ENCODE data around the gene ADH6. TPM values are rescaled to one million over a fixed set of nuclear protein-coding genes. Genes with fewer than 3 reads are reported as not detected.

The ADH6 gene
- total and polyA plus RNA-seq, 2 of the 8 experiments (the other 6 are each of a cell fraction or from before 2014, with no cell fraction given): not detected

DNA sequence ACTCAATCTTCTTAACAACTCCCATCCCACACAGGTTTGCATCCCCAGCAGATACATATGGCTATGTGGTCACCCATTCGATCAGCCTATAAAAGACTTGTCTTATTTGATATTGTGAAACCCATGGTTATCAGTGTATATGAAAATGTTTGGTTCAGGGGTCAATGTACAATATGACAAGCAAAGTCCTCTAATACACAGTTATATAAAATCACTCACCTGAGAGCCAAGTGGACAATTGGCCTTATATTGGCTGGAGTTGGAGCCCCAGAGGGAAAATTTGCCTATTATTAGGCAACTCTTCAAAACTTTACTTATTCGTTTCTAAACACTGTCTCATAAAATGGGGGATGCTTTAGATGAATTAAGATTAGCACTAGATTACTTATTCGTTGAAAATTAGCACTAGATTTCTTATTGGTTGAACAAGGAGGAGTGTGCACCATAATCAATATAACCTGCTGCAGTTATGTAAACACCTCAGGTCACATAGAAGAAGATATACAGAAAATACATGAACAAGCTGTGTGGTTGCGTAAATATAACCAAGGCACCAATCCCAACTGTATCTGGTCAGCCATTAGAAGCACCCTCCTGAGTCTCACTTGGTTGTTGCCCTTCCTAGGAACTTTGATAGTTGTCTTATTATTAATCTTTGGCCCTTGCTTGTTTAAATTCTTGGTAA is 64.2 kb downstream of the ADH6 start (continued):
- TF ChIP-seq CHD1 (IDR thresholded peaks at IDR 0.05; ENCODE audit: low read depth, low read length) (no peak), BRCA1 (IDR thresholded peaks at IDR 0.05; ENCODE audit: low read depth, low read length) (no peak), JUND (IDR thresholded peaks at IDR 0.05; ENCODE audit: low read length) (no peak), EP300 (IDR thresholded peaks at IDR 0.05; ENCODE audit: borderline replicate concordance in 1 of 2, low read depth in 2 of 2, low read length in 2 of 2) (no peak), TAF7 (optimal IDR thresholded peaks at IDR 0.05; ENCODE audit: borderline replicate concordance, low read depth, low read length) (no peak), NANOG (IDR thresholded peaks at IDR 0.05; ENCODE audit: insufficient read depth, low read depth, low read length, poor library complexity, severe bottlenecking) (no peak), YY1 (IDR thresholded peaks at IDR 0.05; ENCODE audit: low read depth, low read length) (no peak)

Other genes starting within 250 kb of the ADH6 start
- 80.9 and 85.2 TPM in 2 replicates for gene METAP1, start 223.5 kb downstream of the ADH6 start, total RNA-seq (2021; fragmentation: NEBNext Ultra II Directional; extraction: Animal tissue kit (Norgen Biotek cat#: 25700))
- gene METAP1, start 223.5 kb downstream of the ADH6 start, polyA plus RNA-seq (2011; rRNA removed): 37.1 and 50.6 TPM in 2 replicates
- gene ADH5, start 130.5 kb downstream of the ADH6 start, total RNA-seq (2021; fragmentation: NEBNext Ultra II Directional; extraction: Animal tissue kit (Norgen Biotek cat#: 25700)): 322 and 327 TPM in 2 replicates
- 139 and 223 TPM in 2 replicates for gene ADH5, start 130.5 kb downstream of the ADH6 start, polyA plus RNA-seq (2011; rRNA removed)
- not detected in 2 replicates for gene ADH4, start 74.9 kb downstream of the ADH6 start, total RNA-seq (2021; fragmentation: NEBNext Ultra II Directional; extraction: Animal tissue kit (Norgen Biotek cat#: 25700))
- gene ADH4, start 74.9 kb downstream of the ADH6 start, polyA plus RNA-seq (2011; rRNA removed): not detected in 2 replicates
- not detected in 2 replicates for gene ADH1A, start 71.7 kb upstream of the ADH6 start, total RNA-seq (2021; fragmentation: NEBNext Ultra II Directional; extraction: Animal tissue kit (Norgen Biotek cat#: 25700))
- not detected in 2 replicates for gene ADH1A, start 71.7 kb upstream of the ADH6 start, polyA plus RNA-seq (2011; rRNA removed)
- gene ADH1B, start 102.2 kb upstream of the ADH6 start, total RNA-seq (2021; fragmentation: NEBNext Ultra II Directional; extraction: Animal tissue kit (Norgen Biotek cat#: 25700)): not detected in 2 replicates
- gene ADH1B, start 102.2 kb upstream of the ADH6 start, polyA plus RNA-seq (2011; rRNA removed): not detected in 2 replicates
- not detected in 2 replicates for gene ADH1C, start 133.5 kb upstream of the ADH6 start, total RNA-seq (2021; fragmentation: NEBNext Ultra II Directional; extraction: Animal tissue kit (Norgen Biotek cat#: 25700))
- gene ADH1C, start 133.5 kb upstream of the ADH6 start, polyA plus RNA-seq (2011; rRNA removed): not detected in 2 replicates
- gene ADH7, start 216.1 kb upstream of the ADH6 start, total RNA-seq (2021; fragmentation: NEBNext Ultra II Directional; extraction: Animal tissue kit (Norgen Biotek cat#: 25700)): not detected in 2 replicates
- not detected in 2 replicates for gene ADH7, start 216.1 kb upstream of the ADH6 start, polyA plus RNA-seq (2011; rRNA removed)